HCT116 (cell line): ENCODE data around the gene CAPN2.

Source experiments
- ATF3 ChIP-seq: IDR thresholded peaks from 2 replicates; pipeline ENCODE4 v1.6.1; 2012
- CBX3 ChIP-seq: IDR thresholded peaks from 2 replicates; pipeline ENCODE4 v1.6.1; 2012; ENCODE audit warnings: low read depth
- CEBPB ChIP-seq: IDR thresholded peaks from 2 replicates; pipeline ENCODE4 v1.6.1; 2012; ENCODE audit warnings: low read depth
- EGR1 ChIP-seq: IDR thresholded peaks from 2 replicates; pipeline ENCODE4 v1.6.1; 2012; ENCODE audit warnings: low read depth
- EZH2 ChIP-seq: fragments of 200-600 bp; sonication (generic); IDR thresholded peaks from 2 replicates; pipeline ENCODE4 v1.6.1; 2017; ENCODE audit warnings: antibody characterized with exemption, mixed run types
- EZH2phosphoT487 ChIP-seq: fragments of 200-600 bp; IDR thresholded peaks from 2 replicates; pipeline ENCODE4 v1.6.1; 2018; ENCODE audit warnings: antibody characterized with exemption, borderline replicate concordance
- MAX ChIP-seq: IDR thresholded peaks from 2 replicates; pipeline ENCODE4 v1.6.1; 2012
- POLR2A ChIP-seq: IDR thresholded peaks from 2 replicates; pipeline ENCODE4 v1.7.0; 2011; ENCODE audit warnings: borderline replicate concordance; ENCODE audit not compliant: insufficient read depth, insufficient read length; ENCODE audit errors: extremely low read depth
- POLR2AphosphoS5 ChIP-seq: IDR thresholded peaks from 2 replicates; pipeline ENCODE4 v1.6.1; 2011; ENCODE audit warnings: mild to moderate bottlenecking, low read depth, low read length, moderate library complexity
- REST ChIP-seq: IDR thresholded peaks from 2 replicates; pipeline ENCODE4 v1.6.1; 2012; ENCODE audit warnings: low read depth
- SIN3A ChIP-seq: IDR thresholded peaks from 2 replicates; pipeline ENCODE4 v1.6.1; 2012; ENCODE audit warnings: low read depth
- ZNF274 ChIP-seq: fragments of 200-500 bp; sonication (Bioruptor generic); IDR thresholded peaks from 2 replicates; pipeline ENCODE4 v1.6.1; 2014; ENCODE audit warnings: mild to moderate bottlenecking, low read depth, low read length, inconsistent platforms
- TF ChIP-seq, protein P1 (sequence below), 3 experiments: fragments of 200-600 bp in 1 of 3; sonication (generic) in 1 of 3; IDR thresholded peaks in 2 of 3; conservative IDR thresholded peaks in 1 of 3; 2 replicates each; pipeline ENCODE4 v1.5.1; 2012 to 2017; ENCODE audit warnings: low read depth in 2 of 3, low read length in 2 of 3, antibody characterized with exemption in 1 of 3, borderline replicate concordance in 1 of 3, control low read depth in 1 of 3, mild to moderate bottlenecking in 1 of 3, mixed read lengths in 1 of 3, mixed run types in 1 of 3, moderate library complexity in 1 of 3; ENCODE audit not compliant: insufficient read depth in 1 of 3

DNA sequence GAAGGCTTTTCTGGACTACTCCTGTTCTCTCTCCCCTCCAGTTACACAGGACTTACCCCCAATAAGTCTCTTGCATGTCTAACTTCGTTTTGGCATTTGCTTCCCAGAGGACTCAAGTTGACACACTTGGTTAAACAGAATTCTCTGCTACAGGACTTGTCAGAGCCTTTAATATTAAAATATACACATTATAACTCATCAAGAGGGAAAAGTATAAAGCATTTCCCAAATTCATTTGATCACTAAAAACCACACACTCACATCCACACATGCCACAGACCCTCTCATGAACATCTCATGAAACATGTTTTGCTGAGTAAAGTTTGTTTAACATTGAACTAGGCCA, 8.7 kb upstream of the CAPN2 start:
- TF ChIP-seq, protein P1, sequence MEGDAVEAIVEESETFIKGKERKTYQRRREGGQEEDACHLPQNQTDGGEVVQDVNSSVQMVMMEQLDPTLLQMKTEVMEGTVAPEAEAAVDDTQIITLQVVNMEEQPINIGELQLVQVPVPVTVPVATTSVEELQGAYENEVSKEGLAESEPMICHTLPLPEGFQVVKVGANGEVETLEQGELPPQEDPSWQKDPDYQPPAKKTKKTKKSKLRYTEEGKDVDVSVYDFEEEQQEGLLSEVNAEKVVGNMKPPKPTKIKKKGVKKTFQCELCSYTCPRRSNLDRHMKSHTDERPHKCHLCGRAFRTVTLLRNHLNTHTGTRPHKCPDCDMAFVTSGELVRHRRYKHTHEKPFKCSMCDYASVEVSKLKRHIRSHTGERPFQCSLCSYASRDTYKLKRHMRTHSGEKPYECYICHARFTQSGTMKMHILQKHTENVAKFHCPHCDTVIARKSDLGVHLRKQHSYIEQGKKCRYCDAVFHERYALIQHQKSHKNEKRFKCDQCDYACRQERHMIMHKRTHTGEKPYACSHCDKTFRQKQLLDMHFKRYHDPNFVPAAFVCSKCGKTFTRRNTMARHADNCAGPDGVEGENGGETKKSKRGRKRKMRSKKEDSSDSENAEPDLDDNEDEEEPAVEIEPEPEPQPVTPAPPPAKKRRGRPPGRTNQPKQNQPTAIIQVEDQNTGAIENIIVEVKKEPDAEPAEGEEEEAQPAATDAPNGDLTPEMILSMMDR (IDR thresholded peaks at IDR 0.05 in 2 of 3, conservative IDR thresholded peaks at IDR 0.05 in 1 of 3; ENCODE audit: borderline replicate concordance in 1 of 3, insufficient read depth in 1 of 3, low read depth in 2 of 3, low read length in 2 of 3): no peak
- TF ChIP-seq SIN3A (no peak), MAX (no peak), EGR1 (no peak), POLR2A (no peak), CBX3 (no peak), CEBPB (no peak), ZNF274 (no peak), POLR2AphosphoS5 (no peak), ATF3 (no peak), EZH2phosphoT487 (no peak), REST (no peak), EZH2 (no peak)
